GM19035 (cell line): Measurements from ENCODE around the gene CENPU.
"Not testable (repeated sequence)": the region's sequence is repeated elsewhere in the genome, so short reads cannot be mapped to it uniquely, and the experiment has no call there.

Source experiments
- ATAC-seq: cut with Tn5 transposase; IDR thresholded peaks from one replicate; pipeline ENCODE4 v1.9.1; 2021; ENCODE audit not compliant: unreplicated experiment

Gene CENPU

GRCh38 chr4:184752496-184753275 lies 18.8 kb upstream of the CENPU start:
- no peak for ATAC-seq

GRCh38 chr4:184751585-184751956 lies 17.7 kb upstream of the CENPU start:
- no peak for ATAC-seq

- no peak for ATAC-seq
Observed at GRCh38 chr4:184750926-184751584, 17.2 kb upstream of the CENPU start.

- ATAC-seq: no peak
Observed at GRCh38 chr4:184748251-184748652, 14.4 kb upstream of the CENPU start.

- no peak for ATAC-seq
Observed at GRCh38 chr4:184747034-184747830, 13.3 kb upstream of the CENPU start.

- ATAC-seq: no peak
Observed at GRCh38 chr4:184745831-184746795, 12.2 kb upstream of the CENPU start.

- no peak for ATAC-seq
Observed at GRCh38 chr4:184744236-184744635, 10.3 kb upstream of the CENPU start.

- no peak for ATAC-seq
Observed at GRCh38 chr4:184743650-184744049, 9.8 kb upstream of the CENPU start.

GRCh38 chr4:184741651-184742050 lies 7.8 kb upstream of the CENPU start:
- not testable (repeated sequence) for ATAC-seq

- no peak for ATAC-seq
Observed at GRCh38 chr4:184740980-184741391, 7.1 kb upstream of the CENPU start.

- ATAC-seq: not testable (repeated sequence)
Observed at GRCh38 chr4:184739575-184739974, 5.7 kb upstream of the CENPU start.

GRCh38 chr4:184734758-184735157 lies 862 bp upstream of the CENPU start:
- no peak for ATAC-seq

- ATAC-seq: no peak
Observed at GRCh38 chr4:184732126-184732525, 1.8 kb downstream of the CENPU start.

GRCh38 chr4:184731056-184731455 lies 2.8 kb downstream of the CENPU start:
- no peak for ATAC-seq

GRCh38 chr4:184729946-184730345 lies 4.0 kb downstream of the CENPU start:
- ATAC-seq: no peak

GRCh38 chr4:184728858-184729257 lies 5.0 kb downstream of the CENPU start:
- ATAC-seq: no peak

- ATAC-seq: no peak
Observed at GRCh38 chr4:184727430-184727829, 6.5 kb downstream of the CENPU start.

GRCh38 chr4:184722798-184723197 lies 11.1 kb downstream of the CENPU start:
- no peak for ATAC-seq

- no peak for ATAC-seq
Observed at GRCh38 chr4:184721254-184721653, 12.6 kb downstream of the CENPU start.

- no peak for ATAC-seq
Observed at GRCh38 chr4:184719407-184719806, 14.5 kb downstream of the CENPU start.

GRCh38 chr4:184715526-184715925 lies 18.4 kb downstream of the CENPU start:
- ATAC-seq: no peak
